Measurements from ENCODE around the gene ETV2. TPM values are rescaled to one million over a fixed set of nuclear protein-coding genes. Genes with fewer than 3 reads are reported as not detected.

ETV2 gene
- total RNA-seq, 1 donor from 2014 or later, result 1,894 TPM

GRCh38 chr19:35692010-35692409 lies 50.5 kb downstream of the ETV2 start:
- no peak overlapping the region for H3K4me3 Mint-ChIP-seq (ENCODE audit: unreplicated experiment)
- no peak for TF ChIP-seq CTCF (IDR thresholded peaks at IDR 0.05; ENCODE audit: unreplicated experiment)
- no peaks in the 10 kb centered on the region for H3K4me1 Mint-ChIP-seq (ENCODE audit: unreplicated experiment)
- no peaks in the 10 kb centered on the region for H3K36me3 Mint-ChIP-seq (ENCODE audit: low read depth, unreplicated experiment)
- no peak overlapping the region for H3K27ac Mint-ChIP-seq (ENCODE audit: unreplicated experiment)
- no peak for DNase-seq (ENCODE audit: low spot score)
- H3K27me3 Mint-ChIP-seq (ENCODE audit: unreplicated experiment), result peaks cover 2% of the 10 kb centered on the region
- no peaks in the 10 kb centered on the region for H3K9me3 Mint-ChIP-seq (ENCODE audit: unreplicated experiment)

- no peak for DNase-seq (ENCODE audit: low spot score)
- no peak for TF ChIP-seq CTCF (IDR thresholded peaks at IDR 0.05; ENCODE audit: unreplicated experiment)
- H3K9me3 Mint-ChIP-seq (ENCODE audit: unreplicated experiment), result no peaks in the 10 kb centered on the region
- H3K27me3 Mint-ChIP-seq (ENCODE audit: unreplicated experiment), result peaks cover 2% of the 10 kb centered on the region
- no peak overlapping the region for H3K4me3 Mint-ChIP-seq (ENCODE audit: unreplicated experiment)
- no peaks in the 10 kb centered on the region for H3K36me3 Mint-ChIP-seq (ENCODE audit: low read depth, unreplicated experiment)
- H3K27ac Mint-ChIP-seq (ENCODE audit: unreplicated experiment), result no peak overlapping the region
- no peaks in the 10 kb centered on the region for H3K4me1 Mint-ChIP-seq (ENCODE audit: unreplicated experiment)
These were observed 51.9 kb downstream of the ETV2 start for GRCh38 chr19:35693422-35693821.

- Mint-ChIP-seq H3K27ac (ENCODE audit: unreplicated experiment) (no peak overlapping the region), H3K4me3 (ENCODE audit: unreplicated experiment) (no peak overlapping the region)
These were observed 52.5 kb downstream of the ETV2 start for GRCh38 chr19:35693835-35694599.

More at GRCh38 chr19:35693835-35694599, 52.5 kb downstream of the ETV2 start:
- H3K36me3 Mint-ChIP-seq (ENCODE audit: low read depth, unreplicated experiment), result no peaks in the 10 kb centered on the region
- peaks cover 1% of the 10 kb centered on the region for H3K27me3 Mint-ChIP-seq (ENCODE audit: unreplicated experiment)
- peak; percentile 86 for DNase-seq (ENCODE audit: low spot score)
- TF ChIP-seq CTCF (IDR thresholded peaks at IDR 0.05; ENCODE audit: unreplicated experiment), result peak; percentile 77
- no peaks in the 10 kb centered on the region for H3K9me3 Mint-ChIP-seq (ENCODE audit: unreplicated experiment)
- H3K4me1 Mint-ChIP-seq (ENCODE audit: unreplicated experiment), result no peaks in the 10 kb centered on the region

Other genes with a start within 250 kb of the ETV2 start
- gene FFAR2, start 193.5 kb upstream of the ETV2 start, total RNA-seq (ENCODE audit: unreplicated experiment), result 0.46 TPM
- not detected for gene KRTDAP, start 151.3 kb upstream of the ETV2 start, total RNA-seq (ENCODE audit: unreplicated experiment)
- gene DMKN, start 128.1 kb upstream of the ETV2 start, total RNA-seq (ENCODE audit: unreplicated experiment), result 56.9 TPM
- 0.18 TPM for gene SBSN, start 113.4 kb upstream of the ETV2 start, total RNA-seq (ENCODE audit: unreplicated experiment)
- not detected for gene GAPDHS, start 108.3 kb upstream of the ETV2 start, total RNA-seq (ENCODE audit: unreplicated experiment)
- 62.0 TPM for gene TMEM147, start 96.1 kb upstream of the ETV2 start, total RNA-seq (ENCODE audit: unreplicated experiment)
- gene ATP4A, start 78.1 kb upstream of the ETV2 start, total RNA-seq (ENCODE audit: unreplicated experiment), result not detected
- gene PMIS2, start 55.6 kb upstream of the ETV2 start, total RNA-seq (ENCODE audit: unreplicated experiment), result not detected
- 30.2 TPM for gene HAUS5, start 29.0 kb upstream of the ETV2 start, total RNA-seq (ENCODE audit: unreplicated experiment)
- 116 TPM for gene RBM42, start 12.7 kb upstream of the ETV2 start, total RNA-seq (ENCODE audit: unreplicated experiment)
- gene COX6B1, start 6.6 kb downstream of the ETV2 start, total RNA-seq (ENCODE audit: unreplicated experiment), result 428 TPM
- gene UPK1A, start 24.8 kb downstream of the ETV2 start, total RNA-seq (ENCODE audit: unreplicated experiment), result not detected
- not detected for gene ZBTB32, start 62.8 kb downstream of the ETV2 start, total RNA-seq (ENCODE audit: unreplicated experiment)
- gene KMT2B, start 76.3 kb downstream of the ETV2 start, total RNA-seq (ENCODE audit: unreplicated experiment), result 51.7 TPM
- 3.2 TPM for gene IGFLR1, start 100.7 kb downstream of the ETV2 start, total RNA-seq (ENCODE audit: unreplicated experiment)
- gene U2AF1L4, start 103.7 kb downstream of the ETV2 start, total RNA-seq (ENCODE audit: unreplicated experiment), result 12.0 TPM
- gene PSENEN, start 103.9 kb downstream of the ETV2 start, total RNA-seq (ENCODE audit: unreplicated experiment), result 99.0 TPM
- gene LIN37, start 106.8 kb downstream of the ETV2 start, total RNA-seq (ENCODE audit: unreplicated experiment), result 9.0 TPM
- not detected for gene HSPB6, start 115.3 kb downstream of the ETV2 start, total RNA-seq (ENCODE audit: unreplicated experiment)
- 15.0 TPM for gene PROSER3, start 116.4 kb downstream of the ETV2 start, total RNA-seq (ENCODE audit: unreplicated experiment)
- 8.5 TPM for gene ARHGAP33, start 133.8 kb downstream of the ETV2 start, total RNA-seq (ENCODE audit: unreplicated experiment)
- not detected for gene PRODH2, start 171.1 kb downstream of the ETV2 start, total RNA-seq (ENCODE audit: unreplicated experiment)
- gene NPHS1, start 210.8 kb downstream of the ETV2 start, total RNA-seq (ENCODE audit: unreplicated experiment), result not detected
- 1.8 TPM for gene KIRREL2, start 215.2 kb downstream of the ETV2 start, total RNA-seq (ENCODE audit: unreplicated experiment)
- 11.5 TPM for gene APLP1, start 226.8 kb downstream of the ETV2 start, total RNA-seq (ENCODE audit: unreplicated experiment)

Measured in endothelial cell (in vitro differentiated cells).